Adrenal gland (tissue), 12 donors: ENCODE measurements around the gene C13orf46. TPM values are rescaled to one million over a fixed set of nuclear protein-coding genes. Genes with fewer than 3 reads are reported as not detected.

Source experiments
- DNase-seq, 7 donors: peaks; one replicate each; pipeline ENCODE4 v3.0.0-alpha.2; 2019 to 2020
- H3K27ac ChIP-seq, 5 donors: fragments of 200-600 bp; sonication (generic) in 4 of 5; 1 replicate in 3 of 5; 2 replicates in 2 of 5; pipeline versions ENCODE4 v1.5.1 to v1.8.0; 2016 to 2020; ENCODE audit warnings: mild to moderate bottlenecking in 1 of 5
- H3K27me3 ChIP-seq: fragments of 200-600 bp; 2 replicates; pipeline ENCODE4 v1.8.0; 2021
- H3K36me3 ChIP-seq, 2 donors: fragments of 200-600 bp; replicated peaks in 1 of 2; 1 replicate in 1 of 2; 2 replicates in 1 of 2; pipeline versions ENCODE4 v1.5.1 to v1.8.0; 2018 to 2022
- H3K4me1 ChIP-seq, 2 donors: fragments of 200-600 bp; replicated peaks in 1 of 2; 1 replicate in 1 of 2; 2 replicates in 1 of 2; pipeline versions ENCODE4 v1.5.1 to v1.8.0; 2018 to 2021
- H3K4me3 ChIP-seq, 4 donors: fragments of 200-600 bp; sonication (generic) in 3 of 4; one replicate each; pipeline ENCODE4 v1.5.1; 2016 to 2018
- H3K9me3 ChIP-seq, 3 donors: fragments of 200-600 bp; sonication (generic) in 1 of 3; replicated peaks in 1 of 3; 1 replicate in 2 of 3; 2 replicates in 1 of 3; pipeline versions ENCODE4 v1.5.1 to v1.8.0; 2016 to 2021
- CTCF ChIP-seq, 6 experiments: fragments of 450-650 bp in 4 of 6; fragments of 200-600 bp in 2 of 6; sonication (generic) in 1 of 6; IDR thresholded peaks; 1 replicate in 5 of 6; 2 replicates in 1 of 6; pipeline versions ENCODE4 v1.5.1 to v1.8.0; 2016 to 2021; ENCODE audit warnings: antibody characterized with exemption in 6 of 6, mild to moderate bottlenecking in 2 of 6, moderate library complexity in 1 of 6
- POLR2A ChIP-seq, 2 donors: fragments of 450-650 bp; IDR thresholded peaks; one replicate each; pipeline ENCODE4 v1.6.1; 2017; ENCODE audit warnings: antibody characterized with exemption in 2 of 2, mild to moderate bottlenecking in 2 of 2, moderate library complexity in 1 of 2
- WGBS, 4 donors: extraction: QIAGEN DNeasy Blood & Tissue Kit in 2 of 4; methylation state at CpG; one replicate each; pipeline versions ENCODE4 v1.1.5 to v1.1.7; 2013 to 2017; 5-methylcytosine and 5-hydroxymethylcytosine counted together
- intact Hi-C, 2 donors: fragments of 100-400 bp; cut with DNase I; formaldehyde crosslinking; loops; one replicate each; pipeline versions ENCODE4 v1.14.1 to v1.15.0; 2022 to 2023
- polyA plus RNA-seq, 3 donors: library from polyadenylated mRNA; stranded (reverse); fragments of 200-250 nt in 2 of 3; fragments of 350-450 nt in 1 of 3; fragmentation: Illumina TruSeq in 1 of 3; extraction: RNeasy Lipid Tissue Mini Kit (QIAGEN cat#74804) in 1 of 3; gene quantifications; one replicate each; pipeline ENCODE4 v1.2.3, GENCODE V29; 2013 to 2014
- total RNA-seq, 9 donors: library from RNA; depleted of rRNA in 4 of 9; stranded (reverse); fragments of >200 nt in 4 of 9; fragments of 120-200 nt in 1 of 9; fragmentation: NEBNext Ultra II Directional in 1 of 9; extraction: Animal tissue kit (Norgen Biotek cat#: 25700) in 1 of 9; gene quantifications; one replicate each; pipeline versions ENCODE4 v1.1.0 to v1.2.4, GENCODE V29; 2013 to 2023
- donor health status: healthy with polysubstance abuse.
- donor health status: Bipolar disorder and iron deficiency.
- donor health status: DM: yes; HTN: yes; CAD: no.
- donor health status: DM: no; HTN: no; CAD: no.
- donor health status: DM: no; HTN: no; CAD: no.
- donor health status: DM: yes; HTN: yes; CAD: no.

The C13orf46 gene
- total and polyA plus RNA-seq, 12 donors, result 0.06 to 0.88 (median 0.19) TPM; not detected in 3

GRCh38 chr13:113965968-113966884 lies 7.7 kb downstream of the C13orf46 start:
- 90 to 98% (median 95%) methylated on average over 5 of the region's 5 CpGs for WGBS, 4 donors
- intact Hi-C loops, result no loop called here
- TF ChIP-seq CTCF (IDR thresholded peaks at IDR 0.05), result no peak
- TF ChIP-seq POLR2A (IDR thresholded peaks at IDR 0.05), result no peak

GRCh38 chr13:113965383-113965874 lies 8.4 kb downstream of the C13orf46 start:
- TF ChIP-seq POLR2A (IDR thresholded peaks at IDR 0.05) (no peak), CTCF (IDR thresholded peaks at IDR 0.05) (no peak)
- no peak for DNase-seq
- Histone ChIP-seq H3K4me3 (no peak overlapping the region), H3K36me3 (no peaks in the 10 kb centered on the region), H3K9me3 (no peaks in the 10 kb centered on the region), H3K27ac (no peak overlapping the region), H3K4me1 (no peaks in the 10 kb centered on the region), H3K27me3 (no peaks in the 10 kb centered on the region)
- WGBS, 4 donors, result 90 to 97% (median 95%) methylated on average over 2 of the region's 2 CpGs
- intact Hi-C loops, result no loop called here

More at GRCh38 chr13:113965968-113966884, 7.7 kb downstream of the C13orf46 start:
- no peak for DNase-seq
- no peaks in the 10 kb centered on the region for H3K27me3 ChIP-seq
- no peaks in the 10 kb centered on the region for H3K4me1 ChIP-seq
- no peak overlapping the region for H3K27ac ChIP-seq
- no peak overlapping the region for H3K4me3 ChIP-seq
- no peaks in the 10 kb centered on the region for H3K36me3 ChIP-seq
- H3K9me3 ChIP-seq, result no peaks in the 10 kb centered on the region

GRCh38 chr13:113964251-113964995 lies 9.5 kb downstream of the C13orf46 start:
- Histone ChIP-seq H3K36me3 (no peaks in the 10 kb centered on the region), H3K27ac (no peak overlapping the region), H3K4me3 (no peak overlapping the region), H3K4me1 (no peaks in the 10 kb centered on the region), H3K27me3 (no peaks in the 10 kb centered on the region), H3K9me3 (no peaks in the 10 kb centered on the region)
- intact Hi-C loops, result no loop called here
- DNase-seq, result peak in 1 of 7 donors; percentile 0
- WGBS, 4 donors, result 85 to 93% (median 91%) methylated on average over 13 to 21 of the region's 21 CpGs
- no peak for TF ChIP-seq POLR2A (IDR thresholded peaks at IDR 0.05)

- Histone ChIP-seq H3K27me3 (no peaks in the 10 kb centered on the region), H3K4me1 (no peaks in the 10 kb centered on the region), H3K9me3 (no peaks in the 10 kb centered on the region), H3K27ac (no peak overlapping the region), H3K36me3 (no peaks in the 10 kb centered on the region), H3K4me3 (no peak overlapping the region)
- TF ChIP-seq POLR2A (IDR thresholded peaks at IDR 0.05), result no peak
- no peak for TF ChIP-seq CTCF (IDR thresholded peaks at IDR 0.05)
- no peak for DNase-seq
- 83 to 91% (median 89%) methylated on average over 14 to 16 of the region's 16 CpGs for WGBS, 4 donors
- intact Hi-C loops, result no loop called here
Measured at GRCh38 chr13:113963376-113963775, 10.5 kb downstream of the C13orf46 start.
